NCI-H2107 treated with DMSO at 0.1 percent for 48 hours (cell line): ENCODE results near the gene OR1I1.

Source experiments
- DNase-seq: peaks from one replicate; lab custom pipeline; 2025; ENCODE audit not compliant: unreplicated experiment; lab: John Stamatoyannopoulos, UW

The OR1I1 gene

DNA sequence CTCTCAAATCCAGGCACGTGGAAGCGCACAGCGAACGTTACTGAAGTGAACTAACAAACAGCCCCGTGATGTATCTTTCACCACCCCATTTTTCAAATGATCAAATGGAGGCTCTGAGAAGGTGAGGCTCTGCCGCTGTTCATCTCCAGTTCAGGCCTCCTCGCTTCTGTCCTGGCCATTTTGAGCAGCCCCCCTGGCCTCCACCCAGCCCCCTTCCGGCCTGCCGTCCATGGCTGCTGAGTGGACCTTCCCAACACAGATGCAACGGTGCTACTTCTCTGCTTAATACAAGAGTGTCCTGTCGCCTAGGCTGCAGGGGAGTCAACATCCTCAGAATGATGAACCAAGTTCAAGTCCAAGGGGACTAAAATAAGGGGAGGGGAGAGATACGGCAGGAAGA is 34.8 kb downstream of the OR1I1 start:
- DNase-seq: no peak

DNA sequence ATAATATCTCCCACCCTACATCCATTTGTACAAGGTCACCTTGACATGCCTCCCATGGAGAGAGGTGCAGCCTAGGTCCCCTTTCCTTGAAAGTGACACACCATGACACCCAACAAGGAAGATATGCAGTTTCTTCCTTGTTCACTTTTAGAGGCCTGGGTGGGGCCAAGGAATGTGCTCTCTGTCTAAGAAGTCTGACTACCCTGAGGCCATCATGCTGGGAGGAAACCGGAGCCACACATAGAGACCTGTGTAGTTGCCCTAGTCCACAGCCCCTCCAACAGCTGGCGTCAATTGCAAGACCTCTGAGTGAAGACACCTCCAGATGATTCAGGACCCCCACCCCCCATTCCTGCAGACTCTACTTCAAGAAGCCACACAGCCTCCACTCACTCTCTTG is 36.2 kb downstream of the OR1I1 start:
- DNase-seq: no peak

DNA sequence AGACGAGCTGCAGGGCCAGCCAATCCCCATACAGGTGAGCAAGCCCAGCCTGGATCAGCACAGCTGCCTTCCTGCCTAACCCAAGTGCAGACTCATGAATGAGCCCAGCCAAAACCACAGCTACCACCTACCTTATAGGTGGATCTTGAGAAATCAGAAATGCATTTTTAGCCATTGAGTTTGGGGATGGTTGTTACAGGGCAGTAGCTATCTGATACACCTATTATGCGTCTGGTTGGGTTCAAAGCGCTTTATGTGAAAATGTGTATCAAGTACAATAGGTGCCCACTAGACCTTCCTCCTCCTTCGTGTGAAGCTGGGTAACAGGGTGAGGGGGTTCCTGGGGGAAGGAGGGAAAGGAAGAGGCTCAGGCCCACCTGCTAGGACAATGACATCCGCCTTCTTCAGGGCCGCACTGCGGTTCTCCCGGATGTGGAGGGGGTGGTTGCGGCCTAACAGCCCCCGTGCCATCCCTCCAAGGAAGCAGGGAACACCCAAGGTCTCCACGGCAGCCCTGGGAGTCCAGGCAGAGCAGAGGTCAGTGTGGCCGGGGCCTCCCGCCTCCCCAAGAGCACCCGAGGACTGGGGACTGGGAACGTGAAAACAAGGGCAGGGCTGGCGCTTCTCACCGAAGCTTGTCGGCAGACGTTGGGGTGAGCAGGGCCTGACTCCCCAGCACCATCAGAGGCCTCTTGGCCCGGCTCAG is 36.9 kb downstream of the OR1I1 start:
- no peak for DNase-seq

DNA sequence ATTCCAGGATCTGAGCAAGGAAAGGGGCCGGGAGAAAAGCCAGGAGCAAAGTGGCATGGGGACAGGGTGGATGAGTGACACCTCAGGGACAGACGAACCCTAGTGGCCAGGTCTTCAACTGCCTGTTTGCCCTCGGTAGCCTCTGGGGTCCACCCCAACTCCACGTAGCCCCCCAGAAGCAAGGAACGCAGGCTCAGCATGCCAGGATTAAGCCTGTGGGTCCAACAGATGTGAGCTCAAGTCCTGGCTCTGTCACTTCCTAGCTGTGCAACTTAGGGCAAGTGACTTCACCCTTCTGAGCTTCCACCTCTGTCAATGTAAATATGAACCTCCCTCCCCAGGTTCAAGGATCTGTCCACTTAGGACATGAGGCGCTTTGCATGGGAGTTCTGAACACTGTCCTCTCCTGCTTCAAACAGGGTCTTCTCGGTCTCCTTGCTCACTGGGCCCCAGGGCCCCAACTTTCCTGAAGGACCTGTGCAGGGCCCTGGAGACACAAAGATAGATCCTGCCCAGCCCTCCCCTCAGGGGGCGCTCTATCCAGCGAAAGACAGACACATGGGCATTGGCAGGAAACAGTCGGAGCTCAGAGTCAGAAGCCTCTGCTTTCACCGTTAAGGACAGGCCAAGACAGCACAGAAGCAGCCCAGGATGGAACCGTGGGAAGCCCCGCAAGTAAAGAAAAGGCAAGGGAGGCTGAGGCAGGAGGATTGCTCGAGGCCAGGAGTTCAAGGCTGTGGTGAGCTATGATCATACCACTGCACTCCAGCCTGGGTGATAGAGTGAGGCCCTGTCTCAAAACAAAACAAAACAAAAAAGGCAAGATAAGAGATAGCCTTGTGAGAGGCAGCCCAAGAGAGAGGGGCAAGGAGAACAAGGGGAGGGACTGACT is 38.4 kb downstream of the OR1I1 start:
- no peak for DNase-seq

DNA sequence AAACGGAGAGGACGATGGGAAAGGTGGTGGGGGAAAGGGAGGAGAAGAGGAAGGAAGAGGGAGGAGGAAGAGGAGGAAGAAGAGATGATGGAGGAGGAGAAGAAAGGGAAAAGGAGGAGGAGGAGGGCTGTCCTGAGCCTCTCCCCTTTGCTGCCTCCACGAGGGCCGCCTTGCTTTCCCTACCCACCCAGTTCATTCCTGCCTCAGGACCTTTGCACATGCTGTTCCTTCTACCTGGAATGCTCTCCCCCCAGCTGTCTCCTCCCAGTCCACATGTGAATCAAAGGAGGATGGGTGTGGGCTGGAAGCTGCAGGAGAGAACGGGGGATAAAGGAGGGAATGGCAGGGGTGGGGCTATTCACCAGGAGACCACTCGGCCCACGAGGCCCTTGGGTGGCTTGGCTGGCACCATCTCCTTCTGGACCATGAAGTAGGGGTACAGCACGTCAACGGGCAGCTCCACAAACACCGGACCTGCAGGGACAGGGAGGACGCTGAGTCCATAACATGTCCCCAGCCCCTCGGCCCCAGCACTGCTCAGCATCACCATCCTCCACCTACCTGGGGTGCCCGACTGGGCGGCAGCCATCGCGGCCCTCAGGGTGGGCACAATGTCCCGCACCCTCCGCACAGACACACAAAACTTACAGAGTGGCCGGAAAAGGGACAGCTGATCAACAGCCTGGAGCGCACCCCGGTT is 40.5 kb downstream of the OR1I1 start:
- no peak for DNase-seq

DNA sequence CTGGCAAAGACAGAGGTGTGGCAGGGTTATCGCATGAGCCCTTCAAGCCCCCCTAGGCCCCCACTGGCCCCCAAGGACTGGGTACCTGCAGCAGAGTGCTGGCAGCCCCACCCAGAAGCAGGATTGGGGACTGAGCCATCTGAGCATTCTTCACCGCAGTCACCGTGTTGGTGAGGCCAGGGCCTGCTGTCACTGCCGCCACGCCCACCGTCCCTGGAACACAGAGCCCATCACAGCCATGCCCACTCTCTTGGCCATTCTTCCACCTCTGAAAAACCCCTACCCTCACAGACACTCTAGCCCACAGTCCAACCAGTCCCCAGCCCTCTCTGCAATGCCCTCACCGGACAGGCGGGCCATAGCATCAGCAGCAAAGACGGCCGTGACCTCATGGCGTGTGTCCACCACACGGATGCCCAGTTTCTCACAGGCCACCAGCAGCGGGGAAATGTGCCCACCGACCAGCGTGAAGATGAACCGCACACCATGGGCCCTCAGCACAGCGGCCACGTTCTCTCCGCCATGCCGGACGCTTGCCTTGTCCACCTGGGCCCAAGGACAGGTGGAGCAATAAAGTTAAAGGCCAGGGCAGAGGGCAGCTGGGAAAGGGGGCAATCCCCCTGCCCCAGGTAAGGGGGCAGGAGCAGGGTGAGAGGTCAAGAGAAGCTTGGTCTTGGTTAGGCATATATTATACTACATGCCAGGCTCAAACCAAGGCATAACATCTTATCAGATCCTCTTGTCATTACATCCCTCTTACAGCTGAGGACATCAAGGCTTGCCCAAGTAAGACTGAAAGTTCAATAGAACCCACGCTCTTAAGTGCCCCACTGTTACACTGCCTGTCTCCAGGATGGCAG is 41.2 kb downstream of the OR1I1 start:
- DNase-seq: no peak

DNA sequence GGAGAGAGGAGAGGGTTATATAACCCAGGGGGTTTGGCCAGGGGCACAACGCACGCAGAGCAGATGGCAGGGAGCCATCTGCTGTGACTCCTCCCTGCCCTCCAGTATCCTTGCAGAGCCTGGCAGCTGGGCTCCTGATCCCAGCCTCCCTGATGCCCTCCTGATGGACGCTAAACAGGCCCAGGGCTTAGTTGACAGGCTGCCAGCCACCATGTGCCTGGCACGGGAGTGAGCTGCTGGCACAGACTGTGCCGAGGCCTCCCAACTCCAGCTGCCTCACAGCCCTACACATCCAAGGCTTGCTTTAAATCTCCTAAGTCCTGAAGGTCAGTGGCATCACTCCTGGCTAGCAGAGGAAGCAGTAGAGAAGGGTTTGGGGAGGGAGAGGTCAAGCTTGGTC is 41.9 kb downstream of the OR1I1 start:
- no peak for DNase-seq

DNA sequence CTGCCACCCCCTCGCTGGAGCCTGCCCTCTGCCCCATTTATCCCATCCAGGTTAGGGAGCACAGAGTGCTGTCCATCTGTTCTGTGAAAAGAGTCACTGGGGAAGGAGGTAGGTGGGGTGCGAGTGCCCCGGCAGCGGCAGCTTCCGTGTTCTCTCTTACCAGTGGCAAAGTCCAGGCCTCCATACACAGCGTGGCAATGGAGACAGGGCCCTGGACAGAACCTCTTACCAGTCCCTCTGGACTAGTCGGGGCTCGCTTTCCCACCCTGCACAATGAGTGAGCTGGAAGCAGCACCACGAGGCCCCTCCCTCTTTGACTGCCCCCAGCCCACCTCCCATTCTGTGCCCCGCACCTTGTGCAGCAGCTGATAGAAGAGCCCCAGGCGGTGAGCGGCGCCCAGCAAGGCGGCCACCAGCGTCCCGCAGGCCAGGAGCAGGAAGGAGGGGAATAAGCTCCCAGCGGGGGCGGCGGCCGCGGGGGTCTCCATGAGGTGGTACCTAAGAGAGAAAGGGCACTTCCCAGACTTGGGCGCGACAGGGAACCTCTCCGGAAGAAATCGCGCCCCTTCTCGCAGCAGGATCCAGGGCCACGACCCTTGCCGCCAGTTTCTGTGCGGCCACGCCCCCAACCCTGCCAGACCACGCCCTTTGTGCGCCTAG is 42.7 kb downstream of the OR1I1 start:
- no peak for DNase-seq

DNA sequence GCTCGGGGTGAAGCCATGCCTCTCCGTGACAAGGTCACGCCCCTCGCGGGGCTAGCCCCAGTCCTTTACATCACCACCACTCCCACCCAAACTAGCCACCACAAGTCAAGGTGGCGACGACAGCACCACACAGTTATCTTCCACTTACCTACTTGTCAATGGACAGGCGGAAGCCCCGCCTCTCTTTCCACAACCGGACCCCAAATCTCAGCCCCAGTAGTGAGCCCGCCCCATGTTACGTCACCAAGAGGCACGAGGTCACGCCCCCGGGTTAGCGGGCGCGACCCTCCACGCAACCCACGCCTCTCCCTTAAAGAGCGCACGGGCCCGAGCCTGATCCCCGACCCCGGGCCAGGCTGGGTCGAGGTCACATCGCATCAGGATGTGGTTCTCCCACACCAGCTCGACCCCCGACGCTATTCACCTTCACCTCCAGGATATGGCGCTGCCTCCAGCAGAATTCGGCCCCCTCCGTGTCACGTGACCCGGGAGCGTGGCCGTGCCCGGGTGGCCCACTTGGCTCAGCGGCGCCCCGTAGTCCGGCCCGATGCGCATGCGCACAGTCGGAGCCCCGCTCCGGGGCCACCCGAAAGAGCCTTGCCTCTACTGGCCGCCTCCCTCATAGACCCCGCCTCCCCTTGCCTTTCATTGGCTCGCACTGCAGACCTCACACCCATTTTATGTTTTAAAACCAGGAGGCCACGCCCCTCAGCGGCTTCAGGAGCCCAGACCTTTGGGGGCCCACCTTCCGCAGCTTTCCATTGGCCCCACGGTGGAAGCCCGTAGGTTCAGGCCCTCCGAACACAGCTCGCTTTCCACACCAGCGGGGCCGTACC is 43.4 kb downstream of the OR1I1 start:
- peak; percentile 96 for DNase-seq

DNA sequence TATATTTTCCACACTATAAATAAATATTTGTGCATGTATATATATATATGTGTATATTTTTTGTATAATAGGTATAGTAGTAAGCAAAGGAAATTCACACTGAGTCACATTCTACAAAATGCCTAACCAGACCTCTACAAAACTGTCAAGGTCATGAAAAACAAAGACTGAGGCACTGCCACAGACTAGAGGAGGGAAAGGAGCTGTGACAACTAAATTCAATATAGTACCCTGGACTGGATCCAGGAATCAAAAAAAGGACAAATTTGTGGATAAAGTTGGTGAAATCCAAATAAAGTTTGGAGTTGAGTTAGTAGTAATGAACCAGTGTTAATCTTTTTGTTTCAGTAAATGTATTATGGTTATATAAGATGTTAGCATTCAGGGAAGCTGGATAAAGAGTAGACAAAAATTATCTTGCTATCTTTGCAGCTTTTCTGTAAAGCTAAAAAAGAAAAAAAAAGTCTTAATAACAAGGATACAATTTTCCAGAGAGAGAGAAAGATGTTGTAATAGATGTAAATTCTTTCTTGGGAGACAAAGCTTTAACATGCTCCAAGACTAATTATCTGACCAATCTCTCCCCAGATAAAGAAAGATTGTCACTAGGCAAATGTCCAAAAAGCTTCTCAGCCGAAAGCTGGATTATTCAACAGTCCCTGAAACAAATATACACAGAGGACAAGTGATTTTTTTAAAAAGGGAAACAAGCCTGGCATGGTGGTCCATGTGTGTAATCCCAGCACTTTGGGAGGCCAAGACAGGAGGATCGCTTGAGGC is 44.3 kb downstream of the OR1I1 start:
- no peak for DNase-seq

DNA sequence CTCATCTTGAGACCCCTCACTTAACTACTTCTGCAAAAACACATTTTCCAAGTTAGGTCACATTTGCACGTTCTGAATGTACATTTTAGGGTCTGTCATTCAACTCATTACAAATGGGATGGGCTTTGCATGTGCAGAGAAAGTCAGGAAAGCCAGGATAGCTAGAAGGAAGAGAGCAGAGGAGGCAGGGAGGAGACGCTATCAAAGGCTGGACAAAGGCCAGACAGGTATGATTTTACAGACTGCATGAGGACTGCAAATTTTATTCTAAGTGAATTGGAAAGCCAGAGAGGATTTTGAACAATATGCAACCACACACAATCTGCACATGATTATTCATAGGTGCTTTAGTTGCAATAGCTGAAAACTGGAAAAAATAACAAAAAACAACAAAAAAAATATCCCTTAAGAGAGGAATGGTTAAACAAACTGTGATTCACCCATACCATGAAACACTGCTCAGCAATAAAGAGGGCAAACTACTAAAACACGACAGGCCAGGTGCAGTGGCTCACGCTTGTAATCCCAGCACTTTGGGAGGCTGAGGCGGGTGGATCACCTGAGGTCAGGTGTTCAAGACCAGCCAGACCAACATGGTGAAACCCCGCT is 46.3 kb downstream of the OR1I1 start:
- no peak for DNase-seq

DNA sequence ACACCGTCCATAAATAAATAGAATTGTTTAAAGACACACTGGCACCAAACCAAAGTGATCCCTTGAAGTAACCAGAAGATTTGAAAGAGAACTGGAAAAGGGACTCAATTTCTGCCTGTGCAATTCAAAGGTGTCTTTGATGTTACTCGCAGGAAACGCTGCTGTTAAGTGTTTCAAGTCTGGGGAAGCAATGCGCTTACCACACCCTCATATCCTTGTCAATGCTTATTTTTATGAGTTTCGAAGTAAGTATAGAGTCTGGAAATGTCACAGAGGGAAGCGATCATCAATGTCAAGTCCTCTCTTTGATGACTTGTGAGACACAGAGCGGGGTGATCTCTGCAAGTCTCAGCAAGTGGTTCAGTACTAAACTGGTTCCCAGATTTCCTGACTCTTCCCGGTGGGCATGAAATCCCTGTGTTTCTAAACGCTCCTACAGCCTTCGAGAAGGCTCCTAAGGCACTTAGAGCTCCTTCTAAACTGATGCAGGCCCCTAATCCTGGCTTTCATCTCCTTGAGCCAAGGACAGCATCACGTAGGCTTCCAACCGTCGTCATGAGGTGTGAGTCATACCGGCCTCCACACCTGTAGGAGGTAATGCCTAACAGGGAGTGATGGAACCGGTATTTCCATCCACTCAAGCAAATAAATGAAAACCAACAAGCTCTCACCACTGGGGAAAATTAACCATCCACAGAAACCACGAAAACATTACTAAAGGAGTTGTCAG is 48.0 kb downstream of the OR1I1 start:
- no peak for DNase-seq

DNA sequence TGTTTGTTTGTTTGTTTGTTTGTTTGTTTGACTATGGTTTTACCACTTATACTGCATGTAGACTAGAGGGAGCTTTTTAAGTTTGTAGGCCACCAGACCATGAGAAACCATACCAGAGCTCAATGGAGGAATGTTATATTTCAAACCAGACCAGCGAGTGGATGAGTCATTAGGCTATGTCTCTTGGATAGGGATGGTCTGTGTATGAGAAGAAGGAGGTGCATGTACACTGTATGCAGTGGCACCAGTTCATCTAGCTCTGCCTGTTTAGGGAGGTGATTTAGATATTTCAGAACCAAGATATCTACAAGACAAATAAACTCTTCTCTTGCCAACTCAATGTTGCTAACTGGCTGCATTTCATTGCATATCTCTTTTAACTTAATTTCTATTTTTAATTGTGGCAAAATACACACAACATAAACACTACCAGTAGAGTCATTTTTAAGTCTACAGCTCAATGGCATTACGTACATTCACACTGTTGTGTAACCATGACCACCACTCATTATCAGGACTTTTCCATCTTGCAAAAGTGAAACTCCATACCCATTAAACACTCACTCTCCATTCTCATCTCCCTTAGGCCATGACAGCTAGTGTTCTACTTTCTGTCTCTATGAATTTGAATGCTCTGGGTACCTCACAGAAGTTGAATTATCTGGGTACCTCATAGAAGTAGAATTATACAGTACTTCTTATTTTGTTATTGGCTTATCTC is 54.4 kb downstream of the OR1I1 start:
- DNase-seq: no peak

DNA sequence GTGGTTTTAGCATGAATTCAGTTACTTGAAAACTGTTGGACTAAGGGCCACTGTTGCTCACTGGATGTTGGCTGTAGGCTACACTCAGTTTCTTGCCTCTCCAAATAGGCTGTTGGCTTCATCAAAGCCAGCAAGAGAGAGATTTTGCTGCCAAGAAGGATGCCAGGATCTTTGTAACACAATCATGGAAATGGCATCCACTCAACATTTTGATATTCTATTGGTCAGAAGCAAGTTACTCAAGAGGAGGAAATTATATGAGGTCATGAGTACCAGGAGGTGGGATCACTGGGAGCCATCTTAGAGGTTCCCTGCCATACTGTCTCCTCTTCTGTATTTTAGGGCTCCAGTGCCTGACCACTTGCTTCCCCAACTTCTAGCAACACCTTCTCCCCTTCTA is 55.8 kb downstream of the OR1I1 start:
- no peak for DNase-seq

DNA sequence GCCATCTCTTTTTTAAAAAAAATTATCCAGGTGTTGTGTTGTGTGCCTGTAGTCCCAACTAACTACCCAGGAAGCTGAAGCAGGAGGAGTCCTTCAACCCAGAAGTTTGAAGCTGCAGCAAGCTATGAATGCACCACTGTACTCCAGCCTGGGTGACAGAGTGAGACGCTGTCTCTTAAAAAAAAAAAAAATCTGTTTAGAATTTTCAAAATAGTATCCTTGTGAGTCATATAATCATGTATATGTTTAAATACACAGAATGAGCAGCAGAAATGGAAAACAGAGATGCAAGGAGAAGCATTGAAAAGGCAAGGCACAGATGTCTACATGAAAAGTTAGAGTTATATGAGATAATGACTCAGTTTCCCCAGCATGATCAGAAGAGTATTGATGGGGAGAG is 56.4 kb downstream of the OR1I1 start:
- DNase-seq: no peak

DNA sequence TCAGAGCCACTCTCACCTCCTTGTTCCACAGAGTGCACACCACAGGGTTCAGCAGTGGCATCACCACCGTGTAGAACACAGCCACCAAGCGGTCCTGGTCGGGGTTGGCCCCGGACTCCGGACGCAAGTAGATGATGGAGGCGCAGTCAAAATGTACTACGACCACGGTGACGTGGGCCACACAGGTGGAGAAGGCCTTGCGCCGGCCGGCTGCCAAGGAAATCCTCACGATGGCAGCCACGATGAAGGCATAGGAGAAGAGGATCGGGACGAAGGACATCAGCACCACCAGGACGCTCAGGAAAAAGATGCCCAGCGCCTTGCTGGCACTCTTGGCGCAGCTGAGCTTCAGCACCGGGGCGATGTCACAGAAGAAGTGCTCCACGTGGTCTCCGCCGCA is 59.1 kb downstream of the OR1I1 start:
- no peak for DNase-seq

DNA sequence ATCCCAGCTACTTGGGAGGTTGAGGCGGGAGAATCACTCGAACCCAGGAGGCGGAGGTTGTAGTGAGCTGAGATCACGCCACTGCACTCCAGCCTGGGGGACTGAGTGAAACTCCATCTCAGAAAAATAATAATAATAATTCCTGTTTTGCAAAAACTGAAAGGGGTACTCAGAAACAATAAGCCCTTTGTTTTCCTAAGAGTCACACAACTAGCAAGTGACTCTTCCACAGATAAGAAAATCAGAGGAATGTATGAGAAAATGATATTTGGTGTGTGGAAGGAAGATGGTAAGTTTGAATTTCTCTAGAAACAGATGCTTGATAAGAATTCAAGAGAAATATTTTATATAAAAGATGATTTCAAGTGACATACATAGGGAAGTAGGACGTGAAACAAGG is 60.3 kb downstream of the OR1I1 start:
- no peak for DNase-seq
